Neutrophil (primary cell): Measurements from ENCODE around the gene CLEC2D.
"Not testable (repeated sequence)": the region's sequence is repeated elsewhere in the genome, so short reads cannot be mapped to it uniquely, and the experiment has no call there.

Experiments used
- H3K27ac ChIP-seq: fragments of 200-600 bp; sonication (generic); 2 replicates; pipeline ENCODE4 v1.5.1; 2016; ENCODE audit warnings: mild to moderate bottlenecking, moderate library complexity
- H3K27me3 ChIP-seq: fragments of 200-600 bp; sonication (generic); 2 replicates; pipeline ENCODE4 v1.6.0; 2016; ENCODE audit warnings: mild to moderate bottlenecking
- H3K36me3 ChIP-seq: fragments of 200-600 bp; sonication (generic); 2 replicates; pipeline ENCODE4 v1.5.1; 2017
- H3K4me1 ChIP-seq, 2 experiments: fragments of 200-600 bp in 1 of 2; sonication (generic) in 1 of 2; 1 replicate in 1 of 2; 2 replicates in 1 of 2; pipeline versions ENCODE4 v1.5.1 to v1.6.1; 2013 to 2016; ENCODE audit warnings: low read depth in 1 of 2, low read length in 1 of 2, mild to moderate bottlenecking in 1 of 2, moderate library complexity in 1 of 2; ENCODE audit not compliant: control insufficient read depth in 1 of 2, insufficient read depth in 1 of 2
- H3K4me3 ChIP-seq, 2 experiments: fragments of 200-600 bp in 1 of 2; sonication (generic) in 1 of 2; 1 replicate in 1 of 2; 2 replicates in 1 of 2; pipeline ENCODE4 v1.5.1; 2013 to 2016; ENCODE audit warnings: low read depth in 1 of 2, low read length in 1 of 2, mild to moderate bottlenecking in 1 of 2, moderate library complexity in 1 of 2
- H3K9me3 ChIP-seq: fragments of 200-600 bp; sonication (generic); 2 replicates; pipeline ENCODE4 v1.5.1; 2016
- TF ChIP-seq, protein P1 (sequence below): fragments of 200-600 bp; sonication (generic); IDR thresholded peaks from 2 replicates; pipeline ENCODE4 v1.5.1; 2016; ENCODE audit warnings: antibody characterized with exemption

The CLEC2D gene

DNA sequence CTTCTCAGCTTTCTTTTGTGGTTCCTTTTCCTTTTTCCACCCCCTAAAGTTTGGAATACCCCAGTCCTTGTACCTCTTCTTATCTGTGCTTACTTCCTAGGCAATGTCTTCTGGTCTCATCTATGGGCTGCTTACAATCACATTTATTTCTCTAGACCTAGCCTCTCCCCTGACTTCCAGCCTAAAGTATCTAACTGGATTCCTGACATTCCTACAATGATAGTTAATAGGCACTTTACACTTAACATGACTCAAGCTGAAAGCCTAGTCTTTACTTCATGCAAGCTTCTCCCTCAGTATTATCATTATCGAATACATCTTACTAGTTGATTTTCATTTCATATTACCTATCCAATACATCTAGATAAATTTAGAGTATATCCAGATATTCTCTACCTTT is 42.2 kb downstream of the CLEC2D start:
- no peaks in the 10 kb centered on the region for H3K9me3 ChIP-seq
- H3K27ac ChIP-seq = no peak overlapping the region
- H3K36me3 ChIP-seq = no peaks in the 10 kb centered on the region
- H3K4me3 ChIP-seq = no peak overlapping the region
- TF ChIP-seq, protein P1, sequence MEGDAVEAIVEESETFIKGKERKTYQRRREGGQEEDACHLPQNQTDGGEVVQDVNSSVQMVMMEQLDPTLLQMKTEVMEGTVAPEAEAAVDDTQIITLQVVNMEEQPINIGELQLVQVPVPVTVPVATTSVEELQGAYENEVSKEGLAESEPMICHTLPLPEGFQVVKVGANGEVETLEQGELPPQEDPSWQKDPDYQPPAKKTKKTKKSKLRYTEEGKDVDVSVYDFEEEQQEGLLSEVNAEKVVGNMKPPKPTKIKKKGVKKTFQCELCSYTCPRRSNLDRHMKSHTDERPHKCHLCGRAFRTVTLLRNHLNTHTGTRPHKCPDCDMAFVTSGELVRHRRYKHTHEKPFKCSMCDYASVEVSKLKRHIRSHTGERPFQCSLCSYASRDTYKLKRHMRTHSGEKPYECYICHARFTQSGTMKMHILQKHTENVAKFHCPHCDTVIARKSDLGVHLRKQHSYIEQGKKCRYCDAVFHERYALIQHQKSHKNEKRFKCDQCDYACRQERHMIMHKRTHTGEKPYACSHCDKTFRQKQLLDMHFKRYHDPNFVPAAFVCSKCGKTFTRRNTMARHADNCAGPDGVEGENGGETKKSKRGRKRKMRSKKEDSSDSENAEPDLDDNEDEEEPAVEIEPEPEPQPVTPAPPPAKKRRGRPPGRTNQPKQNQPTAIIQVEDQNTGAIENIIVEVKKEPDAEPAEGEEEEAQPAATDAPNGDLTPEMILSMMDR = no peak
- H3K27me3 ChIP-seq = no peaks in the 10 kb centered on the region
- no peaks in the 10 kb centered on the region for H3K4me1 ChIP-seq

DNA sequence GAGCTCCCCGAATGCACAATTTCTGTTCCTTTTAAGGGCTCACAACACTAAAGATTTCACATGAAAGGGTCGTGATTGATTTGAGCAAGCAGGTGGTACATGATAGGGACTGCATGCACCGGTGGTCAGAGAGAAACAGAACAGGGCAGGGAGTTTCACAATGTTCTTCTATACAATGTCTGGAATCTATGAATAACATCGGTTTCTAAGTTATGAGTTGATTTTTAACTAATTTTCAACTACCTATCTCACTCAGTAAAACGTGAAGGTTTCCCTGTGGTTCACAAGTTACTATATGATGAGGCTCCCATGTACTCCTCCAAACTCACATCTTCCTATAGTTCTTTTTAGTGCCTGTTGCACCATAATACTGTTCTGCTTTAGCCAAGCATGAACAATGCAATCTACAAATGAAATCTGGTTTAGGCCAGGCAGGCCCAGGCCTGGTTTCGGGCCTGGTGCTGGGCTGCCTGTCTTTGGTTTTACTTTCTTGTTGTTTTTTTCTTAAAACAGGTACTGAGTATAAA is 43.6 kb downstream of the CLEC2D start:
- not testable (repeated sequence) for H3K4me1 ChIP-seq, H3K36me3 ChIP-seq, H3K4me3 ChIP-seq, H3K27me3 ChIP-seq, H3K9me3 ChIP-seq, H3K27ac ChIP-seq

DNA sequence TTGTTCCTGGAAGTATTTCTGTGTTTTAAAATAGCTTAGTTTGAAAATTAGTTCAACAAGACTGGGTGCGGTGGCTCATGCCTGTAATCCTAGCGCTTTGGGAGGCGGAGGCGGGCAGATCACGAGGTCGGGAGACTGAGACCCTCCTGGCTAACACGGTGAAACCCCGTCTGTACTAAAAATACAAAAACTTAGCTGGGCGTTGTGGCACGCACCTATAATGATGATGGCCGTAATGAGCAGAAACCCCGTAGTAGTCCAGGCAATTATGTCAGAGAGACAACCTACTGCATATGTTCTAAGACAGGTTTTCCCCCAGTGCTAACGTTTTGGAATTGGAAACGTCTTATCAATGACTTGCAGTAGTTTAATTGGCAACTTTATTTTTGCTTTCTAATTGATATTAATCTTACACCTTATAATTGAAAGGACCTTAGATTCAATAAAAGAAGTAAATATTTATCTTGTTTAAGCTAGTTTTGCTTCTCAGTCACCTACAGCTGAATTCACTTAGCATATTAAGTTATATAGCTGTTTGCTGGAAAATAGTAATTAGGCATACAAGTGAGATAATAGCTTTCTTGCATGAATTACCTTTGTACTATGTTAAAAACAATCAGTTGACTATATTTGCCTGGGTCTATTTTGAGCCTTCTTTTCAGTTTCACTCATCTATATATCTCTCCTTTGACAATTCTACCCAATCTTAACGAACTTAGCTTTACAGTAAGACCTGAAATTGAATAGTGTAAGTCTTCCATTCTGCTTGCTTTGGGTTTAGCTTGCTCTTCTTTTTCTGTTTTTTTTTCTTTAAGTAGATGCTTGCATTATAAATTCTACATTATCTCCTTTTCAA is 47.8 kb downstream of the CLEC2D start:
- no peak overlapping the region for H3K27ac ChIP-seq

DNA sequence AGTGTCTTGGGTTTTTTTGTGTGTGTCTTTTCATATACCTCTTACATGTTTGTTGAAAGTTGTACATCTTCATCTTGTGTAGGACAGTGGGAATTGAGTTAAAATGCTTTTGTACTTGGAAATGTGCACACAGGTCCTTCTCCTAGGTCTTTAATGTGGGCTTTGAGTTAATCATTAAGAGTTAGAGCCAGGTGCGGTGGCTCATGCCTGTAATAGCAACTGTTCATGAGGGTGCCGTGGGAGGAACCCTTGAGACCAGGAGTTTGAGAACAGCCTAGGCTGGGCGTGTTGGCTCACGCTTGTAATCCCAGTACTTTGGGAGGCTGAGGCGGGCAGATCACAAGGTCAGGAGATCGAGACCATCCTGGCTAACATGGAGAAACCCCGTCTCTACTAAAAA is 49.5 kb downstream of the CLEC2D start:
- no peak overlapping the region for H3K4me3 ChIP-seq
- no peaks in the 10 kb centered on the region for H3K36me3 ChIP-seq
- H3K9me3 ChIP-seq = no peaks in the 10 kb centered on the region
- H3K27me3 ChIP-seq = no peaks in the 10 kb centered on the region
- no peak overlapping the region for H3K27ac ChIP-seq
- TF ChIP-seq, protein P1 = no peak
- H3K4me1 ChIP-seq = no peaks in the 10 kb centered on the region

More for the DNA sequence above, 47.8 kb downstream of the CLEC2D start:
- Histone ChIP-seq H3K36me3 (no peaks in the 10 kb centered on the region), H3K4me1 (no peaks in the 10 kb centered on the region), H3K4me3 (no peak overlapping the region), H3K27me3 (no peaks in the 10 kb centered on the region), H3K9me3 (no peaks in the 10 kb centered on the region)
- TF ChIP-seq, protein P1 = no peak

DNA sequence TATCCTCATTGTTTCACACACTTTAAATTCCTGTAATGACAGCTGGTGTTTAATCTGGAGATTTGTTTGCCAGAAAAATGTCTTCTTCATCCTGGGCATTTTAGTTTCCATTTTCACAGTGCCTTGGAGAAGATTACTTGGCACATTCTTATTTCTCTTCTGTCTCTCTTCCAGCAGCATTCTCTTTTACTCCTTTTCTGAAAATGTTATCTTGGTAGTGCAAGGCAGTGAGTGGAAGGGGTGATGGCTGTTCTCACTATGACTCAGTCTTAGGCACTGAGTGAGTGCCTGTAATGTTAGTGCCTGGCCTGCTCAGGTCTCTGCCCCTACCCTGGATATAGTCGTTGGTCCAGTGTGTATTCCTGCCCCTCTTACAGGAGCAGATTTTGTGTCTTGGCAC is 50.3 kb downstream of the CLEC2D start:
- no peaks in the 10 kb centered on the region for H3K27me3 ChIP-seq
- H3K4me3 ChIP-seq = no peak overlapping the region
- no peaks in the 10 kb centered on the region for H3K9me3 ChIP-seq
- H3K36me3 ChIP-seq = no peaks in the 10 kb centered on the region
- H3K4me1 ChIP-seq = no peaks in the 10 kb centered on the region
- TF ChIP-seq, protein P1 = no peak
- H3K27ac ChIP-seq = no peak overlapping the region

DNA sequence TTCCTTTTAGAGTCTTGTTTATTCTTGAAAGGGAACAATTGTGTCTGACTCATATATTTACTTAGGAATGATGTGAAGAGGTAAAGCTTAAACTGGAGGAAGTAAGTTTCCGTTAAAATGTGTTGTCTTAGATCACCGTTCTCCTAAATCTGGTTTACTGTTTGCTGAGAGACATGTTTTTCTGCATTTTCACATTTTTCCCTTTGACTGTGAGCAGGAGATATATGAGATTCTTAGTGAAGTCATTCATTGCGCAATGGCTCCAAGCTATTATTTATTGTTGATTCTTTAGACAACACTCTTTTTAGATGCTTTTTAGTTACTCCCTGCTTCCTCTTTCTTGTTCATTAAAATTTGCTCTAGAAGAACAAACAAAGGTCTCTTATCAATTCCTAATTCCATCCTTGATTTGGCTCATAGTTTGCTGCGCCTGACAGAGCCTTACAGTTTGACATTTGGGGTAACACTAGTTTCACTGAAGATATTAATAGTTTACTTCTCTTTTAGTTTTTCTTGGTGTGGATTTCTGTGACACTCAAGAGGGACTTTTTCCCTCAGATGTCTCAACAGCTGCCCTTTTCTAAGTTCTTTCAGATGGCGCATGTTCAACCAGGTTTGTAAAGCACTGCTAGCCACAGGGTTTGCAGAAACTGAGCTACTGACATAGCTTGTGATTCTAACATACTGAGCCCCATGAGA is 52.0 kb downstream of the CLEC2D start:
- H3K27me3 ChIP-seq = no peaks in the 10 kb centered on the region
- TF ChIP-seq, protein P1 = no peak
- H3K4me3 ChIP-seq = no peak overlapping the region

More for the DNA sequence above, 52.0 kb downstream of the CLEC2D start:
- H3K9me3 ChIP-seq = no peaks in the 10 kb centered on the region
- no peak overlapping the region for H3K27ac ChIP-seq
- no peaks in the 10 kb centered on the region for H3K36me3 ChIP-seq
- no peaks in the 10 kb centered on the region for H3K4me1 ChIP-seq
